ENCODE measurements around the gene TLR3.
A peak's percentile ranks its signal among the peaks of the same experiment; 100 is the strongest.
"Not testable (repeated sequence)": the region's sequence is repeated elsewhere in the genome, so short reads cannot be mapped to it uniquely, and the experiment has no call there.

TLR3 gene

DNA sequence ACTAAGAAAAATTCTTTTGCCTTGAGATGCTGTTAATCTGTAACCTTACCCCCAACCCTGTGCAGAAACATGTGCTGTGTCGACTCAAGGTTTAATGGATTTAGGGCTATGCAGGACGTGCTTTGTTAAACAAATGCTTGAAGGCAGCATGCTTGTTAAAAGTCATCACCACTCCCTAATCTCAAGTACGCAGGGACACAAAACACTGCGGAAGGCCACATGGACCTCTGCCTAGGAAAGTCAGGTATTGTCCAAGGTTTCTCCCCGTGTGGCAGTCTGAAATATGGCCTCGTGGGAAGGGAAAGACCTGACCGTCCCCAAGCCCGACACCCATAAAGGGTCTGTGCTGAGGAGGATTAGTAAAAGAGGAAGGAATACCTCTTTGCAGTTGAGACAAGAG, 18.8 kb upstream of the TLR3 start:
- DNase-seq: not testable (repeated sequence)

DNA sequence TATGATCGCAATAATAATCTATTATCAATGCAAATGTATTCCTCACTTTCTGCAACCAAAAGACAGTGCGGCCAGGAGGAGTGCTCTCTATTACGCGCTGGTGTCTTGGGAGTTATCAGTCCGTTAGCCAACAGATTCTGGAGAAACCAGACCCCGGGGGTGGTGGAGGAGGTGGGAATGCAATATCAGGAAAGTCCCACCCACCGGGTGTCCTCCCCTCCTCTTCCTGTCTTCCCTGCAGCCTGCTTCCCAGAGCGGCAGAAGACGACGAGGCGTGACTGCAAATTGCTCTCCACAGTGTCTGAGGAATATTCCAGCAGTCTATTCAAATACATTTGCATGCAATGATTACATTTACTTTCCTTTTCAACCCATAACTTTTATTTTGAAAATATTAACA, 17.9 kb upstream of the TLR3 start:
- DNase-seq: no peak

DNA sequence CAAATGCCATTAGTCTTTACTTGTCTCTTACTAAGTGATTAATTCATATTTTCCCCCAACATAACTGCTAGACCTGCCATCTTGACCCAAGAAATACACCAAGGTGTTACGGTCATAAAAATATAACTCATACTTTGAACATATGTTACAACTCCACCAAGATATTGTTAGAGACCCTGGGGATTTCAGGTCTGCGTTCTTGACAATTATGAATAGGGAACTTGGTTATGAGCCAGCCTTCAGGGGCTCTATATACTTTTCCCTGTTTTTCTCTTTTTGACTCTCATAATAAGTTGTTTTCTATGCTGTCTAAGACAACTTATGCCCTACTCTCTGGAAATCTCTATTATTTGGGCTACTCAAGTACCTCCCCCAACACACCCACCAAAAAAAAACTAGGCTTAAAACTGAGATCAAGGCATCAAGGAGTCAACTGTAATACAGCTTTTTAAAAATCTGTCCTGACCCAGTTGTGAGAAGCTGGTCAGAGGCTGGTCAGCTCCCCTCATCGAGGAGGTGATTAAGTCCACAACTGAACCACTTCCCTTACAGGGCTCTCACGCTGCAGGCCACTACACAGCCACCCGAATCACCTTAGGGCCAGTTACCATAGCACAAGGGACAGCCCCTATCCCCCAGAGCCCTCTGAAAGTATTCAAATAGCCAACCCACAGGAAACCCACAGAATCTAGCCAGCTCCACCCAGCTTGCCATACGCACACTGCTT, 10.5 kb upstream of the TLR3 start:
- DNase-seq: no peak

DNA sequence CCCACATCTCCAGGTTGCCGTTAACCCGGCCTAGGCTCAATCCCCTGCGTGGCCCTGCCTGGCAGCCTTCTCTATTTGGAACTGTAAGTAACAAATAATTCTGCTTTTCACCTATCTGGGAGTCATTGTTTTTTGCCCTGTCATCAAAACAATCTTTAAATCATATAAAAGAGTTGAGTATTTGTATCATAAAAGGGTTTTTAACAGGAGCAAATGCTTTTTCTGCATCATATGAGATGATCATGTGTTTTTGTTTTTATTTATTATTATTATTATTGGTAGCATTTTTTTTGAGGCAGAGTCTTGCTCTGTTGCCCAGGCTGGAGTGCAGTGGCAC, 10.0 kb upstream of the TLR3 start:
- DNase-seq: no peak

DNA sequence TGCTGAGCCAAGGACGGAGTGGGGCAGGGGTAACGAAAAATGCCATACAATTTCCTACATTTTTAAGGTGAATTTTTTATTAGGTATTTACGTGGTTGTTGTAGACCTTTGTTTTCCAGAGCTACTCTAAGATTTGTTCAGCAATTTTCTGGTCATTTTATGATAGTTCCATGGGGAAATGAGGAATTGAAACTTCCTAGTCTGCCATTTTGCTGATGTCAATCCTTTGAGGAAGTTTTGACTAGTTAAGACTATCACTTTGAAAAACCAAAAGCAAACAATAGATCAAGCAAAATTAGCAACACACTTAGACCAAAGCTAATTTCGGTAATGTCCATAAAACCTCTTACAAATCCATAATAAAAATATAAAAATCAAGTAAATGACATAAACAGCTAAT, 7.0 kb upstream of the TLR3 start:
- DNase-seq: no peak

DNA sequence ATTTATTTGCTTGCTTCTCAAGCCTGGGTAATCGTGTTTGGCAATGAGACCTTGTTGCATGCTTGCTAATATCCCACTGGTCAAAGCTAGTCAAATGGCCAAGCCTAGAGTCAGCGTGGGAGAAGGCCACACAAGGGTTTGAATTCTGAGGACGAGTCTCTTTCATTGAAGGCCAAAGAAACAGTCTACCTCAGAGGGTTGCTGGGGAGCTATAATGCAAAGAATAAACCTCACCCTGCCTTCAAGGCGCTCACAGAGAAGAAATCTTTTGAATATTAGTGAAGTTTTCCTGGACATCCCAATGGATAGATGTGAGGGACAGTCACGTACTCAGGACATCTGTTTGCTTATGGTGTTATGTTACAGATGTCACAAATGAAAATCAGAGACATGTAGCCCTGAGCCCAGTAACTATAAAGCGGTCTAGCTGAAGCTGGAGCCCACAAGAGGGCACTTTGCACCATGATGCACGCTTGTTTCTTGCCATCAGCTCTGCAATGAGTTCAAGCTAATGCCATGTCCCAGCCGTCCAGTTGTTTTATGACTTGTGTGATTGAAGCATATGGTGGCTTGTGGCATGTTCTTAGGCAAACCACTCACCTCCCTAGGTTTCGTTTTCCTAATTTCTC, 1.1 kb upstream of the TLR3 start:
- peak; percentile 18 for DNase-seq

DNA sequence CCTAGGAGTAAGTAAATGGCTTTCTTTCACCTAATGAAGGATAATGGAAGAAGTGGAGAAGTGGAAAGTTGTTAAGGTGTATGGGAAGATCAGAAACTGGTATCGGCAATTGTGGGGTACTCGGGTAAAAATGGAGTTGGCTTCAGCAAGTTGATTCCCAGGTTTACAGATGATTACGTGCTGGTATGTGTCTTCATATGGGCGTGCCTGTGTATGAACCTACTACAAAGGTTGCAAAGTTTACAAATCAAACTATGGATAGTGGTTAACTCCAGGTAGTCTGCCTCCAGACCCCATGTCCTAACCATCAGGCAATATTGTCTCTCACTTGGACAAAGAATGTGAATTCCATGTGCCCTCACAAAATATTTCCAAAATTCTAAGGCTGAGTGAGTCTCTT, 773 bp downstream of the TLR3 start:
- no peak for DNase-seq

DNA sequence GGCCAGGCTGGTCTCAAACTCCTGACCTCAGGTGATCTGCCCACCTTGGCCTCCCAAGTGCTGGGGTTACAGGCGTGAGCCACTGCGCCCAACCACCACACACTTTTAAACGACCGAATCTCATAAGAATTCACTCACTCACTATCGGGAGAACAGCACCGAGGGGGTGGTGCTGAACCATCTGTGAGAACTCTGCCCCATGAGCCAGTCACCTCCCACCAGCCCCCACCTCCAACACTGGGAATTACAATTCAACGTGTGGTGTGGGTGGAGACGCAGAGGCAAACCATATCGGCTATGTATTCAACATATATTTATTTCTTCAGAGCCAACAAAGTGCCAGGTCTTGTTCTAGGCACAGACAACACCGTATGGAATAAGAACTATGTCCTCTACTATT, 3.6 kb downstream of the TLR3 start:
- DNase-seq: no peak

DNA sequence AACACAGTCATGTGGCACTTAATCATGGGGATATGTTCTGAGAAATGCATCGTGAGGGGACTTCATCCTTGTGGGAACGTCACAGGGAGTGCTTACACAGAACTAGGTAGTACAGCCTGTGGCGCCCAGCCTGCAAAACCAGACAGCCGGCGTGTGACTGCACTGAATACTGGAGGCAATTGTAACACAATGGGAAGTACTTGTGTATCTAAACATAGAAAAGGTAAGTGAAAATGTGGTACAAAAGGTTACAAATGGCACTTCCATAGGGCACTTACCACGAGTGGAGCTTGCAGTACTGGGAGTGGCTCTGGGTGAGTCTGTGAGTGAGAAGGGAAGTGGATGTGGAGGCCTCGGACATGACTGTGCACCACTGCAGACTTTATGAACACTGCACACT, 5.2 kb downstream of the TLR3 start:
- no peak for DNase-seq

DNA sequence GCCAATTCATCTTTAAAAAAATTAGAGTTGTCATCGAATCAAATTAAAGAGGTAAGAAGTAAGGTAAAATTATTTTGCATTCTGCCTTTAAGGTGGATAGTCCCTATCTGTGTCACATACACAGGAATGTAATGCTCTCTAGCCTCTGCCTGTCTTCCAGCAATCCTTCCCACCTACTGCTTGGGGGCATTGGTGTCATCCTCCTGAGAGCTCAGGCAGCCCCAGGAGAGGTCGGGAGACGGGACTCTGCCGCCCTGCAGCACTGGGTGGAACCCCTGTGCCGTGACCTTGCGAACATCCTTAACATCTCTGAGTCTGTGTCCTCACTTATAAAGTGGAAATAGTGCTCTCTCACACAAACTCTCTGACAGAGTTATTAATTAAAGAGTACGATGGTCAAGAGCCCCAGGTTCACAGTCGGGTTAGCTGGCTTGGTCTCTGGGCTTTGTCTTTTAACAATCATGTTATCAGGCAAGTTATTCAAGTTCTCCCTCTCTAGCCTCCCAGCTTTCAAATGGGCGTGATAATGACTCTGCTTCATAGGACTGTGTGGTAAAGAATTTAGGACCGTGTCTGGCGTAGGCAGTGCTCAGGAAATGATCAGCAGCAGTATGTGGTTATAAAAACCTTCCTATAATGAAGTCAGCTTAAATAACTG, 10.2 kb downstream of the TLR3 start:
- DNase-seq: no peak

DNA sequence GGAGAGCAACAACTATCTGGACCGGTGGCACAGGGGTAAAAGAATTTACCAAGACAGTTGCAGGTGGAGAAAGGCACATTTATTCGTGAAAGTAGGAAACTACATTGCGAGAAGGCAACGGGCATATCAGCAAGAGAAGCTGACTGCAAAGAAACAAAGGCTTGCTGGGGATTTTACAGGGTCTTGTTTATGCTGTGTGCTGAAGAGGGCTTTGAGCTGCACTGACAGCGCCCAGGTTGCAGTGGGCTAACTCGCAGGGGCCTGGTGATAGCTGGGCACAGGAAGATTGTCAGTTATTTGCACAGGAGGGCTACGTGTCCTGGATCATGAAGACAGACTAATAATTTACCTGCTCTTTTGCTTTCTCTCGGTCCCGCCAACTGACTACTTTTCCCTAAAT, 10.7 kb downstream of the TLR3 start:
- no peak for DNase-seq

DNA sequence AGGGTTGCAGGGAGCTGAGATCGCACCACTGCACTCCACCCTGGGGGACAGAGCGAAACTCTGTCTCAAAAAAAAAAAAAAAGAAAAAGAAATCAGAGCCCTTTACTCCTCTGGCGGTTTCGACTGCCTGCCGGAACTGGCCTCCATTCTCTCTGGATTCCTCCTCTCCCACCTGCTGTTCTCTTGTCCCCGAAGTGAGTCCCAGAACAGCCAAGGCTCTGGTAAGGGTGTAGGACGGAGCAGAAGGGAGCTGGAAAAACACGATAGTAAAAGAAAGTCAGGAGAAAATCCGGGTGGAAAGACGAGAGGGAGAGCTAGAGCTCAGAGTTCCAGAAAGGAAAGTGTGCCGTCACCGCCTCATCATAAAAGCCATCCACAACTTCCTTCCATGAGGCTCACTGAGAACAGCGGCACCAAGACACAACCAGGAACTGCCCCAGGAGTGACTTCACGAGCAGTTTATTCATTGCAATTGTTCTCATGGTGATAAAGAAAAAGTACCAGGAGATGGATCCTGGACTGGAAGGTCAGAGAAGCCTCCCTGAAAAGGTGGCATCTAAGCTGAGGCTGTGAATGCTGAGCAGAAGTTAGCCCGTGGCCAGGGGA, 12.3 kb downstream of the TLR3 start:
- no peak for DNase-seq

DNA sequence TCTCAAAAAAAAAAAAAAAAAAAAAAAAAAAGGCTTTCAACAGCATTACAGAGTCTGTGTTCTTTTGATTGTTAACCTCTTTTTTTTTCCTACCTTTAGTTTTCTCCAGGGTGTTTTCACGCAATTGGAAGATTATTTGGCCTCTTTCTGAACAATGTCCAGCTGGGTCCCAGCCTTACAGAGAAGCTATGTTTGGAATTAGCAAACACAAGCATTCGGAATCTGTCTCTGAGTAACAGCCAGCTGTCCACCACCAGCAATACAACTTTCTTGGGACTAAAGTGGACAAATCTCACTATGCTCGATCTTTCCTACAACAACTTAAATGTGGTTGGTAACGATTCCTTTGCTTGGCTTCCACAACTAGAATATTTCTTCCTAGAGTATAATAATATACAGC, 13.3 kb downstream of the TLR3 start:
- no peak for DNase-seq

DNA sequence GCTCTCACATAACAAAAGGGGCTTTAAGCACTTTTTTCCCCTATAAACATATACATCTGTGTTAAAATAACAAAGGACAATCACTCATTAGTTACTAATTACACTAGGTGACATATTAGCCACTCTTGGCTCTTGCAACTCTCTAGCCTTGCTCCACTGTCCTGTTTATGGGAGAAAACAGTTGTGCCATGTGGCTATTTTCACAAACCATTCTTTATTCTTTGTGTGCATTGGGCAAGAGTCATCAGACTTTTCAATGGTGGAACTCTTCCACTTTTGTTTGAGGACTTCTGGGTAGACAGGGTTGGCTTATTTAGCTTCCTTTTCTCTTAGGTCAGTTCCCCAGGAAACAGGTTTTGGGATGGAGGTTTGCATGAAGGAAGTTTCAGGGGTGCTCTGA, 19.6 kb downstream of the TLR3 start:
- DNase-seq: no peak

DNA sequence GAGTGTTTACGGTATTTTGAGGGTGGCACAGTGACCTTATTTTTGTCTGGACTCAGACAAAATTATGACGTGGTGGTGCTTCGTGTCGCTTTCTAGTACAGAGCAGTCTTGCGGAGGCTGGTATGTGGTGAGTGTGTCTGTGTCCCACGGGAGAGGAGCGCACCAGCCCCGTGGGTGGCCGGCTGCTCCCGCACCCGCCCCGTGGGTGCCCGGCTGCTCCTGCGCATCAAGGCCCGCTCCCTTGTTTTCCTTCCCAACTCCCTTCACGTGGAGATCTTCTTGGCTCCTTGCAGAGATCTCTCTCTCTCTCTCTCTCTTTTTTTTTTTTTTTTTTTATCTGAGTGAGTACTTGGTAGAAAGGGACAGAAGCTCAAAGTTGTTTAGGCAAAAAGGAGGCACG, 23.3 kb downstream of the TLR3 start:
- no peak for DNase-seq

DNA sequence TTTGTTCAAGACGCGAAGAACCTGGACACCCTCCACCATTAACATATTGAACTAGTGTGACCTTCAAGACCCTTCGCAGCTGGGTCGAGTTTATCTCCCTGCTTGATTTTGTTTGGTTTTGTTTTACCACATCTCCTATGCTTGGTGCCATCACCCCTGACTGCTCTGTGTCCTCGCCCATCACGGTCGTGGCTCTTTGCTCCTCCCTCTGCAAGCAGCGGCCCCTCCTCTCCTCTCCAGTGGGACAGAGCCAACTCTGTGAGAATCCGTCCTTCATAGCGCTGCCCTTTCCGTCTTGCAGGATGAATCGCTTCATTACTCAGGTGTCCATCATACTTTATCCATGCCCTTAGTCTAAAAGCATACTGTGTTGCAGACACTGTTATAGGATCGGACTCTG, 26.4 kb downstream of the TLR3 start:
- DNase-seq: no peak

DNA sequence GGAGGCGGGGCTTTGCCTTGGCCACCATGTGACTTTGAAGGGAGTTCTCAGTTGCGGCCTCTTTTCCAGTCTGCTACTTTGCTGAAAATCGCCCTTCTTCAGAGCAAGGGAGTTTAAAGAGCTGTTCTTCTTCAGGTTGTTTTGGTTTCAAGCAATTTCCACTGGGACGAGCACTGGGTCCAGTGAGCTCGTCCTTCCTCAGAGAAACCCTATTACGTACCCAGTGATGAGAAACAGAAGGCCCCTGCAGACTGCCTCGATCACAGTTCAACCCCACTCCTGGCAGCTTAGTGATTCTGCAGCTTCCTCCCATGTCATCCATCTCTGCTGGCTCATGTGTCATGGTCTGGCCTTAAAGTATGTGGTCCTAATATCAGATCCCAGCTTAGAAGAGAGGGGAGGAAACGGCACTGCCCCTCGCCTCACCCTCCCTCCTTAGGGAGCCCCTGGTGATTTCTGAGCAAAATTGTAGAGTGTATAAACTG, 27.8 kb downstream of the TLR3 start:
- DNase-seq: no peak

DNA sequence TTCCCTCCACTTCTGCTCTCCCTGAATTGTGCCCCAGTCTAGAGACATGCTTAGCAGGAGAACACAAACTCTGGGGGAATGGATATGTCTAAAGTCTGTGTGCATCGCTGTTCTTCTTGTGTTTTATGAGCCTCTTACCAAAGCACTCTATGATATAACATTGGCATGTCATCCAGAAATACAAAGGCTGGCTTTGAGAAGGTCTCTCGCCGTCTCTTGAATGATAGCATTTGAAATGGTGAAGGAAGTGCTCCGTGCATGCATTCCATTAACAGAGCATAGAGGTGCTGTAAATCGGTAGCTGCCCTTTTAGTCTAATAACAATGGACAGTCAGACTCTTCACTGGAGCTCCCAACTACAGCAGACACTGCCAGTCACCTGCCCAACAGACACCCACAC, 28.4 kb downstream of the TLR3 start:
- no peak for DNase-seq

DNA sequence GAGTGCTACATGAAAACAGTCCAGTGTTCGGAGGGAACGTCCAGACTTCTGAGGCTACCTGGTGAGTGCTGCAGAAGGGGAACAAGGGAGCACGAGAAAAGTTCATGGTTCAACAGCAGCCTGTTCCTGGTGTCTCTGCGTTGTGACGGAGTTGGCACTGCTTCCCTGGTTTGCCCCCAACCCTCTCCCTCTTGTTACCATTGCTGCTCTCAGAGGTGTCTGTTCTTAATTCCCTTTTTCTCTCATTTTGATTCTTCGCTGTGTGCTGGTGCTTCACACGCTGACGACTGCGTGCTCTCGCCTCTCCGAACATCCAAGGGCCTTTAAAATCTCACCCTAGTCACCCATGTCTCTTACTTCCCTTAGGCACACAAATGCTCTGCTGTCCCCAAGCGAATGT, 34.0 kb downstream of the TLR3 start:
- DNase-seq: no peak

DNA sequence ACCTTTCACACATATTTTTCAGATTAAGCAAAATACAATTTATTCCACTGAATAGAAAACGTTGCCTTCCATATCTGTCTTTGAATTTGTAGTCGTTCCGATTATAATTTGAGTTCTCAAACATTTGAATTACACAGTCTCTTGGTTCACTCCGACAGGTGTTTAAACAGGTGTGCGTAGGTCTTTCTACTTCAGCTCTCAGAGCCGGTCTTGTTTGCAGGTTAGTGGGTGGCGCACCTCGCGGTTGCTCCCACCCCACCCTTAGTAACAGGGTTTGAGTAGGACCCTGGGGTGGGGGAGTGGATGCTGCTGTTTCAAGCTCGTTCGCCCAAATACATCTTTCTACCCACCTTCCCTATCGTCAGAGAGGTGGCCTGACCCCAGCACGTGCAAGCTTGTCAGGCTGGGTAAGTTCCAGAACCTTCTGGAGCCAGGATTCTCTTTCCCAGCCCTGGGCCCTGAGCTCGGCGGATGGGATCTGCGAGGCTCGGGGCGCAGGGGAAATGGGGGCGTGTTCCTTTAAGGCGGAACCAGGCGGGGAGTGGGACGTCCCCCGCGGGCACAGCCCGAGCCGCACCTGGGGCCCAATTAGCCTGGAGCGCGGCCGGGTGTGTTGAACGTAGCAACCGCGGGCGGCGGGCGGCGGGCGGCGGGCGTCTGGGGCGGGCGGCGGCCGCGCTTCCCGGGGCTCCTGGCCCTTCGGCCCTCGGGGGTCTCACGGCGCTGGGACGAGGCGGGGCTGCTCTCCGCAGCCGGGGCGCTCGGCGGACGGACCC, 35.3 kb downstream of the TLR3 start, which contains the start of gene FAM149A:
Gene FAM149A, plus strand, starts transcription at position 591 of the 776 bp plus-strand sequence.
- DNase-seq: peak; percentile 55

DNA sequence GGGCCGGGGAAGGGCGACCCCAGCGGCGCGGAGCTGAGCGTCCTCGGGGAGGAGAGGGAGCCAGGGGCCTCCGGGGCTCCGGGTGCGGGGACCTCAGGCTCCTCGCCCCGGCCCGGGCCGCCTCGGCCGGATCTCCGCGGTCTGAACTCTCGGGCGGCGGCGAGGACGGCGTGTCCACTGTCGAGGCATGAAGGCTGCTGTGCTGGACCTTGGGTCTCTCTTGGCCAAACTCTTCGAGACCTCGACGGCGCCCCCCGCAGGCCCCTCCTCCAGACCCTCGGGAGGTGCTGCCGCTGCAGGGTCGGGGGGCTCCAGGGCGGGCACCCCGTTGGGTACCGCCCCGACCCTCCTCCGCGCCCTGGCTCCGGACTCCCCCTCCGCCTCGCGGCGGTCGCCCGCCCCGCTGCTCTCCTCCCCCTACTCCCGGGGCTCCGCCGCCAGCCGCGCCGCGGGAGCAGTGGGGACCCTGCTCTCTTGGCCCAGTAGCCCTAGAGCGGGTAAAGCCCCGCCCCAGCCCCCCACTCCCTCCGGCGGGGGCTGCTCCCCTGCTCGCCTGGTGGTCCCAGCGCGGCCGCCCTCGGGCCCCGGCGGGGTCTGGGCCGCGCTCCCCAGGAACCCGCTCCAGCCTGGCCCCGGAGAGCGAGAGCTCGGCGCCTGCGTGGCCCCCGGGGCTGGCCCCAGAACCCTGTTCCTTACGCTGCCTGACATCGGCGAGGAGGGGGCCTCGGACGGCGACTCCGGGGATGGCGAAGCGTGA, 36.1 kb downstream of the TLR3 start:
- no peak for DNase-seq

DNA sequence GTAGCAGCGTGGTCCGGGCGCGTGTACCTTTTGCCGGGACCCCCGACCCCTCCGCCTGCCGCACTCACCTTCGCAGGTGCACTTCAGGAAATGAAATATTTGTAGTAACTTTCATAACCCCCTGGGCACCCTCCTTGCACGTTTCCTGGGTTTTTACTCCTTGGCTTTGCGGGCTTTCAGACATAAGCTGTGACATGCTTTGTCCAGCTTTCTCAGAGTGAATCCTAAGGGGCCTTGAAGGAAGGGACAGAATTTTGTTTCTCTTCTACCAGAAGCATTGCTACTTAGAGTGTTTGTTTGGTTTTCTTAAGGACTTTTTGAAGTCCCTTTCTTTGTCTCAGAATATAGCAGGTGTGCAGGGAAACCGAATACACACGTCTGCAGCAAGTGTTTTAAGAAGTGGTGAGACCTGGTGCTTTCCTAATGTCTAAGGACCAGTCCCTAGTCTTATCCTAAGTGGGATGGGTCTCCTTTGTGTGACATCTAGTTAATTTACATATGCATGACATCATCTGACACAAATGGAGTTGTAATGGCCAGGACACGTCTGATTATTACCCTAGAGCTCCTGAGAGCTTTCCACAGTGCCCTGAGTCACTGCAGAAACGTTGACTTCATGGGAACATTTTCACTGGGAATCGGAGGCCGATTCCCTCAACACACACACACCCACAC, 36.8 kb downstream of the TLR3 start:
- DNase-seq: no peak

Data from activated naive CD4-positive, alpha-beta T cell treated with Interleukin-2 at 50 U/mL for 16 hours (primary cell).